Fibroblast of lung (primary cell): ENCODE measurements around the gene MOCOS. TPM values are rescaled to one million over a fixed set of nuclear protein-coding genes. Genes with fewer than 3 reads are reported as not detected.

Experiments
- DNase-seq, 2 donors: peaks; one replicate each; pipeline versions ENCODE4 v3.0.0 to v3.0.0-alpha.2; 2010; ENCODE audit warnings: low read depth in 2 of 2
- H2AFZ ChIP-seq: 2 replicates; pipeline ENCODE4 v1.5.1; 2012; ENCODE audit warnings: low read length, control low read depth, inconsistent platforms
- H3K27ac ChIP-seq: 2 replicates; pipeline ENCODE4 v1.5.1; 2011; ENCODE audit warnings: low read length, control low read depth; ENCODE audit not compliant: insufficient read depth
- H3K27me3 ChIP-seq: 2 replicates; pipeline ENCODE4 v1.5.1; 2011; ENCODE audit warnings: mild to moderate bottlenecking, low read length; ENCODE audit not compliant: control insufficient read depth, insufficient read depth
- H3K36me3 ChIP-seq: 2 replicates; pipeline ENCODE4 v1.5.1; 2011; ENCODE audit warnings: low read length; ENCODE audit not compliant: control insufficient read depth, insufficient read depth
- H3K4me1 ChIP-seq: 2 replicates; pipeline ENCODE4 v1.5.1; 2011; ENCODE audit warnings: low read length; ENCODE audit not compliant: control insufficient read depth, insufficient read depth; ENCODE audit errors: extremely low read depth
- H3K4me2 ChIP-seq: 2 replicates; pipeline ENCODE4 v1.5.1; 2011; ENCODE audit warnings: low read length, control low read depth; ENCODE audit not compliant: insufficient read depth; ENCODE audit errors: extremely low read depth
- H3K4me3 ChIP-seq, 4 experiments: fragments of 200-600 bp in 1 of 4; sonication (generic) in 1 of 4; replicated peaks in 1 of 4; 2 replicates each; pipeline ENCODE4 v1.5.1; 2011 to 2016; ENCODE audit warnings: low read length in 4 of 4, low read depth in 3 of 4, mild to moderate bottlenecking in 3 of 4, control low read depth in 2 of 4, inconsistent platforms in 1 of 4, mixed read lengths in 1 of 4; ENCODE audit not compliant: insufficient read depth in 1 of 4; ENCODE audit errors: control extremely low read depth in 1 of 4
- H3K79me2 ChIP-seq: 2 replicates; pipeline ENCODE4 v1.5.1; 2012; ENCODE audit warnings: mild to moderate bottlenecking, low read length, inconsistent platforms; ENCODE audit not compliant: control insufficient read depth, insufficient read depth
- H3K9ac ChIP-seq: 2 replicates; pipeline ENCODE4 v1.5.1; 2011; ENCODE audit warnings: mild to moderate bottlenecking, low read length, control low read depth; ENCODE audit not compliant: insufficient read depth
- H3K9me3 ChIP-seq: 2 replicates; pipeline ENCODE4 v1.5.1; 2012; ENCODE audit warnings: low read depth, low read length; ENCODE audit not compliant: control insufficient read depth, insufficient read depth
- H4K20me1 ChIP-seq: 2 replicates; pipeline ENCODE4 v1.5.1; 2011; ENCODE audit warnings: low read length; ENCODE audit not compliant: control insufficient read depth, insufficient read depth; ENCODE audit errors: extremely low read depth
- CTCF ChIP-seq, 2 donors: IDR thresholded peaks in 1 of 2; conservative IDR thresholded peaks in 1 of 2; 1 replicate in 1 of 2; 2 replicates in 1 of 2; pipeline ENCODE4 v1.5.1; 2011 to 2012; ENCODE audit warnings: low read length in 2 of 2, control low read depth in 1 of 2, inconsistent platforms in 1 of 2, low read depth in 1 of 2, mild to moderate bottlenecking in 1 of 2
- EZH2 ChIP-seq: IDR thresholded peaks from 2 replicates; pipeline ENCODE4 v1.5.1; 2012; ENCODE audit warnings: low read length, control low read depth, mild to moderate bottlenecking; ENCODE audit errors: missing control alignments
- polyA plus RNA-seq, 2 donors: library from polyadenylated mRNA; depleted of rRNA in 1 of 2; stranded (reverse) in 1 of 2; unstranded in 1 of 2; fragments of >200 nt; gene quantifications; 2 replicates each; pipeline ENCODE4 v1.2.1, GENCODE V29; 2011 to 2012; ENCODE audit warnings: missing spikeins in 1 of 2
- total RNA-seq: library from RNA; depleted of rRNA; stranded (reverse); fragments of >200 nt; gene quantifications from 2 replicates; pipeline ENCODE4 v1.2.1, GENCODE V29; 2014

MOCOS gene
- total and polyA plus RNA-seq, 2 donors (not counting 1 experiment from before 2014, with no cell fraction given): 2.0 to 13.9 TPM

GRCh38 chr18:36142751-36143150 is 44.5 kb upstream of the MOCOS start:
- Histone ChIP-seq H3K9ac (no peak overlapping the region), H4K20me1 (no peaks in the 10 kb centered on the region), H3K27me3 (no peaks in the 10 kb centered on the region), H3K9me3 (no peaks in the 10 kb centered on the region), H3K4me3 (no peak overlapping the region), H2AFZ (no peak overlapping the region), H3K79me2 (no peaks in the 10 kb centered on the region), H3K4me1 (no peaks in the 10 kb centered on the region), H3K4me2 (no peak overlapping the region), H3K36me3 (peaks cover 10% of the 10 kb centered on the region), H3K27ac (no peak overlapping the region)
- TF ChIP-seq CTCF (conservative IDR thresholded peaks at IDR 0.05 in 1 of 2, IDR thresholded peaks at IDR 0.05 in 1 of 2; ENCODE audit: low read depth in 1 of 2, low read length in 2 of 2): no peak
- no peak for TF ChIP-seq EZH2
- no peak for DNase-seq

- no peaks in the 10 kb centered on the region for H3K4me1 ChIP-seq
- H3K79me2 ChIP-seq: no peaks in the 10 kb centered on the region
- TF ChIP-seq EZH2 (no peak), CTCF (conservative IDR thresholded peaks at IDR 0.05 in 1 of 2, IDR thresholded peaks at IDR 0.05 in 1 of 2; ENCODE audit: low read depth in 1 of 2, low read length in 2 of 2) (no peak)
- H3K27ac ChIP-seq: no peak overlapping the region
- H3K36me3 ChIP-seq: peaks cover 12% of the 10 kb centered on the region
- H3K4me2 ChIP-seq: no peak overlapping the region
- H2AFZ ChIP-seq: no peak overlapping the region
- H4K20me1 ChIP-seq: no peaks in the 10 kb centered on the region
- no peaks in the 10 kb centered on the region for H3K9me3 ChIP-seq
- DNase-seq: no peak
- no peak overlapping the region for H3K4me3 ChIP-seq
- no peak overlapping the region for H3K9ac ChIP-seq
- no peaks in the 10 kb centered on the region for H3K27me3 ChIP-seq
Observed at GRCh38 chr18:36143391-36143790, 43.9 kb upstream of the MOCOS start.

GRCh38 chr18:36149514-36150289 is 37.6 kb upstream of the MOCOS start:
- no peak for DNase-seq
- TF ChIP-seq CTCF (conservative IDR thresholded peaks at IDR 0.05 in 1 of 2, IDR thresholded peaks at IDR 0.05 in 1 of 2; ENCODE audit: low read depth in 1 of 2, low read length in 2 of 2) (no peak), EZH2 (no peak)
- no peak overlapping the region for H3K27ac ChIP-seq
- H2AFZ ChIP-seq: no peak overlapping the region
- no peak overlapping the region for H3K4me2 ChIP-seq
- H3K27me3 ChIP-seq: no peaks in the 10 kb centered on the region
- H3K4me1 ChIP-seq: peaks cover 9% of the 10 kb centered on the region
- H4K20me1 ChIP-seq: no peaks in the 10 kb centered on the region
- no peak overlapping the region for H3K4me3 ChIP-seq
- peaks cover 4% of the 10 kb centered on the region for H3K36me3 ChIP-seq
- no peak overlapping the region for H3K9ac ChIP-seq
- no peaks in the 10 kb centered on the region for H3K79me2 ChIP-seq
- H3K9me3 ChIP-seq: no peaks in the 10 kb centered on the region
